Measurements from ENCODE around the gene PALM2AKAP2.
"Not testable (repeated sequence)": the region's sequence is repeated elsewhere in the genome, so short reads cannot be mapped to it uniquely, and the experiment has no call there.

DNA sequence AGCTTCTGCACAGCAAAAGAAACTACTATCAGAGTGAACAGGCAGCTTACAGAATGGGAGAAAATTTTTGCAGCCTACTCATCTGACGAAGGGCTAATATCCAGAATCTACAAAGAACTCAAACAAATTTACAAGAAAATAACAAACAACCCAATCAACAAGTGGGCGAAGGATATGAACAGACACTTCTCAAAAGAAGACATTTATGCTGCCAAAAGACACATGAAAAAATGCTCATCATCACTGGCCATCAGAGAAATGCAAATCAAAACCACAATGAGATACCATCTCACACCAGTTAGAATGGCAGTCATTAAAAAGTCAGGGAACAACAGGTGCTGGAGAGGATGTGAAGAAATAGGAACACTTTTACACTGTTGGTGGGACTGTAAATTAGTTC lies 45.4 kb downstream of the PALM2AKAP2 start:
- TF ChIP-seq, protein P1, sequence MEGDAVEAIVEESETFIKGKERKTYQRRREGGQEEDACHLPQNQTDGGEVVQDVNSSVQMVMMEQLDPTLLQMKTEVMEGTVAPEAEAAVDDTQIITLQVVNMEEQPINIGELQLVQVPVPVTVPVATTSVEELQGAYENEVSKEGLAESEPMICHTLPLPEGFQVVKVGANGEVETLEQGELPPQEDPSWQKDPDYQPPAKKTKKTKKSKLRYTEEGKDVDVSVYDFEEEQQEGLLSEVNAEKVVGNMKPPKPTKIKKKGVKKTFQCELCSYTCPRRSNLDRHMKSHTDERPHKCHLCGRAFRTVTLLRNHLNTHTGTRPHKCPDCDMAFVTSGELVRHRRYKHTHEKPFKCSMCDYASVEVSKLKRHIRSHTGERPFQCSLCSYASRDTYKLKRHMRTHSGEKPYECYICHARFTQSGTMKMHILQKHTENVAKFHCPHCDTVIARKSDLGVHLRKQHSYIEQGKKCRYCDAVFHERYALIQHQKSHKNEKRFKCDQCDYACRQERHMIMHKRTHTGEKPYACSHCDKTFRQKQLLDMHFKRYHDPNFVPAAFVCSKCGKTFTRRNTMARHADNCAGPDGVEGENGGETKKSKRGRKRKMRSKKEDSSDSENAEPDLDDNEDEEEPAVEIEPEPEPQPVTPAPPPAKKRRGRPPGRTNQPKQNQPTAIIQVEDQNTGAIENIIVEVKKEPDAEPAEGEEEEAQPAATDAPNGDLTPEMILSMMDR (IDR thresholded peaks at IDR 0.05): not testable (repeated sequence)
- not testable (repeated sequence) for TF ChIP-seq POLR2A, EP300 (IDR thresholded peaks at IDR 0.05)
